ENCODE measurements around the gene EXPH5.

Gene EXPH5

DNA sequence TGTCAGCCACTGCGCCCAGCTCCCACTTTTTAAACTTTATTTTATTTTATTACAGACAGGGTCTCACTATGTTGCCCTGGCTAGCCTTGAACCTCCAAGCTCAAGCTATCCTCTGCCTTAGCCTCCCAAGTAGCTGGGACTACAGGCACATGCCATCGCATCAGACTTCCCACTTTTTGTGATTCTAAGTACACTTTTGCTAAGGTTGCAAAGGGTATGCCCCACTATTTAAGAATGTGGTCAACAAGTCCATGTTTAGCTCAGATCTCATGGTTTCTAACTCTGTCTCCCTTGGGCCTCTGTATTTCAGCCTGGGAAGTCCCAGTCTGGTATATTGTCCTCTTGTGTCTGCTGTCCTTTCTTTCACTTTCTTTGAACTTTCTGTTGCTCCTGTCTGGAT, 35.3 kb downstream of the EXPH5 start:
- no peak for DNase-seq

GRCh38 chr11:108556019-108556418, 37.5 kb downstream of the EXPH5 start:
- no peak for DNase-seq

DNA sequence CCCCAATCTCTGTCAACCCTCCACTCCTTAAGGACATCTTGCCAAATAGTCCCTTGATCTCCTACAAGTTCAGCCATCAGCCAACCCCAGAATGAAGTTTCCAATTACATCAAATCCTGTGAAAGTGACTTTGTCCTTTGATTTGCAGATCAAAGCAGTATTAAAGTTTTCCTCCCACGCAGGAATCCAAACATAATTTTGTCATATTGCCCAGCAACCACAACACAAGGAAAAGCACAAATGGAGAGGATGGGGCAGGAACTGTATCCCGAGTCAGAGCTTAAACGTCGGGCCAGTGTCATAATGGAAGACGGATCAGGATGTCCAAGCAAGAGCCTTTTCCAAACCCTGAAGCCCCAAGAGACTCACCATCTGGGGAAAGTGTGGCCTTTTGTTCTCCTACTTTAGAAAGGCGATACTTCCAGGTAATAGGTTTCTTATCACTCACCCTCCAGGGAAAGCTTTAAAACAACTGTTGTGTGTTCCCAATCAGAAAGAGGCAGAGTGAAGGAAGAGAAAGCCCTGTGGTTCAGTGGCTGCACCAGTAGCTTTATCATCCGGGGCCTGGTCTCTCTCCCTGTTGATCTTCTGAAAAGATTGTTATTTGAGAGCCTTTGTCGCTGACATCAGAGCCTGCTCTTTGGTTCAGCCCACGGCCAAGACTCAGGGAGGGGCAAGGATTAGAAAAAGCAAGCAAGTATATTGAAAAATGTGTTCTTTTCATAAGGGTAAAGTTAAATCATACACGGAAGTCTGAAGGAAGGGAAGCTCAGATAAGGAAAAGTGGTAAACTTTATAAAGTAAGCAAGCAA, 41.7 kb downstream of the EXPH5 start:
- DNase-seq: no peak

DNA sequence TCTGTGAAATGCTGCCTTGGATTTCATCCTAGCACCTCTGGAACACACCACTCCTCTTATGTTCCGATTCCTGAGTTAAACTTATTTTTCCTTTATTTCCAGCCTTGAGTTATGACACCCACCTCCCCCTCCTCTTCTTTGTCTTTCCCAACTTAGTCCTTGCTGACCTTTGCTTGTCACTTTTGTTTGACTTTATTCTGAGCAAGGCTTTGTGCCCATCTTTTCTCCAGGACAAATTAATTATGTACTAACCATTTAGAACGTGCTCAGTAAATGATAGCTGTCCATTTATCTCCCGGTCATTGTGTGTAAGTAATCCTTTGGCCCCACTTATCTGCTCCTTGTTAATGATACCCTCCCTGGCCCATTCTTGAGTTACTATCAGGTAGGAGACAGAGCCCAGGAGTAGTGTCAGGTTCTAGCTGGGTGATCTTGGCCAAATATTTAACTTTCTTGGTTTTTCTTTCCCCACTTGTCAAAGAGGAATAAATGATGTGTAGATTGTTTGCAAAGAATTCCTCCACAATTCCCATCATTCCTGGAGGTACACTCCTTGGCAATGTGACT, 44.2 kb downstream of the EXPH5 start:
- DNase-seq: no peak

- no peak for DNase-seq
Observed at GRCh38 chr11:108545909-108546501, 47.6 kb downstream of the EXPH5 start.

DNA sequence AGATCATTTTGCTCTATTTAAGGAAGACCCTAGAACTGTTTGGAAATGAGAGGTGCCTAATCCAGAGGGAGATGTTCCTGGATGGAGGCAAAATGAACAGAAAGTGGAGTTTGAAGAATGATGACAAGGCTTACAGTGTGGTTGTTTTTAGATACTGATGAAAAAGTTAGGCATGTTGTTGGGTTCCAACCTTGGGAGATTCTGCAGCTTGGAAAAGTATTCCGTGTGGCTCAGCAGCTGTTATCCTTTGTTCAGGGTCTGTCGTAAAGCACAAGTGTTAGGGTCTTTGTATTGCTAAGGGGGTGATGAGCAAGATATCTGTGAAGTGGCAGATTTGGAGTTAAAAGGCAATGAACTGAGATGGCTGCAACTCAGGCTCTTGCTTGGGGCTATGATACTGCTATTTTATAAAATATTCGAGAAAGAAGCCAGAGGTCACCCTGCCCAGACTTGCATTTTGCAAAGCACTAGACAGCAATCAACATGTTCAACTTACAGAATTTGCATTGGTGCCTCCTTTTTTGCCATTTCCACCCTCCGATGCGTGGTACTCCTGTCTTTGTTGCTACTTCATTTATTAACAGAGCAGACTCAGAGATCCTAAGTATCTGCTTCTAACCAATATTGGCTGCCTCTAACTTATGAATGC, 50.1 kb downstream of the EXPH5 start:
- no peak for DNase-seq

DNA sequence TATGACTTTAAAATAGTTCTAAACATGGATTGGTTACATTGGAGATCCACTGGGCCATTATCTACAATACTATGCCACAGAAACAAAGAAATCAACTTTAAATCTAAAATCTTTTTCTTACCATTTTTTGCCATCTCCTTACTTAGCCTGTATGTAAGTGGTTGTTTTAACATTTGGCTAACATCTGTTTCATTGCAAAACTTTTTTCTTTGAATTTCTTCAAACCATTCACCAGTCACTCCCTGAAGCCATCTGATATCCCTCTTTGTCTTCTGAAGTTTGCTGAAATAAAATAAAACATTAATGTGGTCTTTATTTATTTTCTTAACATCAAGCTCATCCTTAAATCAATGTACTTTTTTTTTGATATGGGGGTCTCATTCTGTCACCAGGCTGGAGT, 52.0 kb downstream of the EXPH5 start:
- no peak for DNase-seq

- no peak for DNase-seq
Observed at GRCh38 chr11:108538502-108538901, 55.1 kb downstream of the EXPH5 start.

- DNase-seq: no peak
Observed at GRCh38 chr11:108538022-108538424, 55.5 kb downstream of the EXPH5 start.

DNA sequence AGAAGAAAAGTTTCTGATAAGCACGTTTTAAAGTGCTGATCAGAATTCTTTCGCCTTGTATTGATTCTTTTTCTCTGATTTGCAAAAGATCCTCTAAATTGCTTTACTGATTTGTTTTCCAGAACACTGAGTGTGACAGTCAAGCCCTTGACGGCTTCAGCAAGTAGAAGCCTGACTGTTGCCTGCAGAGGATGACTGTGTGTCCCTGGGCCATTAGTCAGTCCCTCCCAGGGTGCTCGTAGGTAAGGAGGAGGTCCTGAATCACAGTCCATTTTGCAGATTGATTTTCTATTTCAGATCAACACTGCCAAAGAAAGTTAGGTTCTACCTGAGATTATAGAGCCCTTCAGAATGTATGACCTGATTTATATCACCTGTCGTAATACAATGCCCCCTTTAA, 56.8 kb downstream of the EXPH5 start:
- DNase-seq: no peak

DNA sequence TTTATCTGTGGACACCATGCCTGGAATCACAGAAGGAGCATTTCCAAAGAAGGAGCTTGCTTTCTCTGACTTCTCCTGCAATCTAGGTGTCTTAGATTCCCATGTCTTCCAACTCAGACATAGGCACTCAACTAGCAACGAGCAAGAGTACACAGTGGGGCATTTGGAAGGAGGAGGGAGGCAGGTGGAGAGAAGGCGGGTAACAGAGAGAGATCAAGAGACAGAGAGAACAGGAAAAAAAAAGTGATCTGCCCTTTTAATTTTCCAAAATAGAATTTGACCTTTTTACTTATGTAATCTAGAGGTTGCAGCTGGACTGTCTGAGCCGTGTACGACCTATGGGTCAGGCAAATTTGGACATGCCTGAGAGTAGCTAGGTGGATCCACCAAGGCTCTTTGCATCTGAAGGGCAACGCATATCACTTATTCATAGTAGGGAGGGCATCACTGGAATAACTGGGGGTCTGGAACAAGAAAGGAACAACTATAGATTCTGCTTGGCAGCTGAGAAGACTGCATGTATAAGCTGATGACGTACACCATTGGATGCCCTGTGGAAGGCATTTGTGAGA, 58.1 kb downstream of the EXPH5 start:
- DNase-seq: no peak

DNA sequence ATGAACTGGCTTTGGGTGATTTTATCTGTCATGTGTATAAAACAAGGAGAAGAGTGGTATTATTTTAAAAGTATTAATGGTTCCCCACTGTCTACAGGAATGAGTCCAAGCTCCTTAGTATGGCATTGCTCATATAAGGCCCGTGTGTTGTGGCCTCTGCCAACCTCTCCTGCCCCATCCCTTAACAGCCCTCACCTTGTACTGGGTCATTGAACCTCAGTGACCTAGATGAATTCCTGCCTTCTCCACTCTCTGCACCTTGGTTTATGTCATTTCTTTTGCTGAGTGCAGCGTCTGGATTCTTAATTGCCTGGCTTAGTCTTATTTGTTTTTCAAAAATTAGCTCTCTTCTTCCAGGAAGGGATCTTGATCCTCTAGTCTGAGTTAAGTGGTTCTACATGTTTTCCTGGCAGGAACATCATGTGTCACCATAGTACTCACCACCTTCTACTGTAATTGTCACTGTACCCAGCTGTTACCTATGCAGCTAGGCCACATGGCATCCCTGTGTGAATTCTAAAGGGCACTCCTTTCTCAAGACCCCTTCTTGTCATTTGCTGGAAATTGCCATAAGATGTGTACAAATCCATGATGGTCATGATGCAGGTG, 59.2 kb downstream of the EXPH5 start:
- DNase-seq: no peak

DNA sequence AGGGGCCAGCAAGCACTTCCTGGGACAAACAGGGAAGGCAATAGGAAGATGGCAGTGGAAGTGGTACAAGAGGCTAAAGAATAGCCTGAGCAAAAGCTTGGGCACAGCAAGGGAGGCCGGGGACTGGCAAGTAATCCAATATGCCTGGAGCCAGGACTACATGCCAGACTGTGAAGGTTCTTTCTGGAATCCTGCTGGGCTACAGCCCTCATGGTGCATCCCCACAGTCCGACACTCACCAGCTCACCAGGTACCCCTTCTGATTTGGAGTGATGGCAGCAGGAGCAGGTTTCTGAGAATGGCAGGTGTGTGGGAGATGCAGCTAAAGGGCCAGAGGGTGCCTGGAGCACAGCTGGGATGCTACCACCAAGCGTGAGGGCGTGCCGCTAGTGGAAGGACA, 63.1 kb downstream of the EXPH5 start:
- no peak for DNase-seq

DNA sequence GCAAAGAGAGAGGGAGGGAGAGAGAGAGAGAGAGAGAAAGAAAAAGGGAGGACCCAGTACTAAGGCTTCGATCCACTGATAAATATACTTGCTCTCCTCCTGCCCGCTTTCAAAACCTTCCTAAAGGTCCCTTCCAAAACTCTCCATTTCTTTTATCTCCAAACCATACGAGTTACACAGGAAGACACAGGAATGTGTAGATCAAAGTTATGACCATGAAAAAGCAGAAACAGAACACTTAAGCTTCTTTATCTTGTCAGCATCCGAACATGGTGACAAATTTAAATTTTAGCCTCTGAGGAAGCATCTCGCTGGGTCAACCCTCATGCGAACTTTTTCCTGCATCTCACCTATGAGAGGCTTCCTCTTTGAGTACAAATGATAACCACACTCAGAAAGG, 66.2 kb downstream of the EXPH5 start:
- no peak for DNase-seq

- DNase-seq: no peak
Observed at GRCh38 chr11:108525161-108525560, 68.4 kb downstream of the EXPH5 start.

- no peak for DNase-seq
Observed at GRCh38 chr11:108524422-108524821, 69.1 kb downstream of the EXPH5 start.

DNA sequence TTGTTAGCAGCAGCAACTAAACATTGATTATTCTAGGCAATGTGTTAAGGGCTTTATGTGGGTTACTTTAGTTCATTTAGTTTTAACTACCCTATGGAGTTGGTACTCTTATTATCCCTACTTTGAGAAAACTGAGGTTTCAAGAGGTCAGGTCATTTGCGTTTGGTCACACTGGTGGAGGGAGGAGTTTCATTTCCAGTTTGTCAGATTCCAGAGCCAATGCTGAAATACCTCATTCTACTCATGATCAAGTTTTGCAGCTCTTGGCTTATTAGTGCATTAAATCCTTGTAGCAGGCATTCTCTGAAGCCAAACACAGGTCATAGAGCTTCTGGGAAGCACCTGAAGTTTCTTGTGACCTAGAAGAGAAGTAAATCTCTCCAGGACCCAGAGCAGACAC, 71.2 kb downstream of the EXPH5 start:
- no peak for DNase-seq

DNA sequence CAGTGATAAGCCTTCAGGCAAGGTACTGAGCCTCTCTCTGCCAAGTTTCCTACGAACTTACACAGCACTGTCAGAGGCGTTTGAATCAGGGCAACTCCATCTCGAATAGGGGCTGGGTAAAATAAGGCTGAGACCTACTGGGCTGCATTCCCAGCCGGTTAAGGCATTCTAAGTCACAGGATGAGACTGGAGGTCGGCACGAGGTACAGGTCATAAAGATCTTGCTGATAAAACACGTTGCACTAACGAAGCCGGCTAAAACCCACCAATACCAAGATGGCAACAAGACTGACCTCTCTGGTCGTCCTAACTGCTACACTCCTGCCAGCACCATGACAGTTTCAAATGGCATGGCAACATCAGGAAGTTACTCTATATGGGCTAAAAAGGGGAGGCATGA, 75.0 kb downstream of the EXPH5 start:
- no peak for DNase-seq

DNA sequence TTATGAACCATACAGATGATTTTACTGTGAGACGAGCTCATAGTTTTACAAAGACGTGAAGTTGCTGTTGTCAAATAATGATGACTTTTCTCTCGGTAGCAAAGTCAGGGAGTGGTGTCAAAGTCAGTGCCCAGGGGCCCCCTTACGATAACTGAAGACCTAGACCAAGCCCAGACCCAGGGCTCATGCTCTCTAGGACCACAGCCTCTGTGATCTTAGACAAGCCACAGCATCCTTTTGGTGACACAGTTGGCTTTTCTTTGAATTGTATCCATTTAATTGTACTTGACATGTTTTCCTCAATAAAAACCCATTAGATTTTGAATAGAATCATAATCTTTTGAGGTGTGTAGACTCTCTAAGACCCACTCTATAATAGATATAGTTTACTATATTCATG, 77.4 kb downstream of the EXPH5 start:
- DNase-seq: no peak

DNA sequence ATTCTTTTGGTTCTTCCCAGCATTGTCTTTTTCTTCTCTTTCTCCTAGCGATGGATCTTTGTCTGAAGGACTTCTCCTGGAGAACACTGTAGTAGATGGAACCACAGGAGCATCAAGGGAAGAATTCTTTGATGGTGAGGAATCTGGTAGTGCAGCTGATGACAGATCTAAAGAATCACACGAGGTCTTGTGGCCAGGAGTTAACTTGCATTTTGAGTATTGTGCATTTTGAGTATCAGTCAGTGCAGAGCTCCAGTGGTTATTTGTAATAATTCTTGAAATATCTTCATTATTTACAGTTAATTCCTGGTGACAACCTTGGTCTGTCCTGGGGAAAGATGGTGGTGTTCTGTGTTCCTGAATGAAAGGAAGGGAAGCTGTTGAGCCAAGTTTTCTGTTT, 80.9 kb downstream of the EXPH5 start:
- DNase-seq: no peak

- no peak for DNase-seq
Observed at GRCh38 chr11:108511851-108512474, 81.6 kb downstream of the EXPH5 start.
